ENCODE measurements around the gene XKR8. TPM values are rescaled to one million over a fixed set of nuclear protein-coding genes. Genes with fewer than 3 reads are reported as not detected.

Gene XKR8
- total and polyA plus RNA-seq, 9 of the 15 experiments (the other 6 are each of a cell fraction or from before 2014, with no cell fraction given): 0.45 to 2.8 (median 1.7) TPM

DNA sequence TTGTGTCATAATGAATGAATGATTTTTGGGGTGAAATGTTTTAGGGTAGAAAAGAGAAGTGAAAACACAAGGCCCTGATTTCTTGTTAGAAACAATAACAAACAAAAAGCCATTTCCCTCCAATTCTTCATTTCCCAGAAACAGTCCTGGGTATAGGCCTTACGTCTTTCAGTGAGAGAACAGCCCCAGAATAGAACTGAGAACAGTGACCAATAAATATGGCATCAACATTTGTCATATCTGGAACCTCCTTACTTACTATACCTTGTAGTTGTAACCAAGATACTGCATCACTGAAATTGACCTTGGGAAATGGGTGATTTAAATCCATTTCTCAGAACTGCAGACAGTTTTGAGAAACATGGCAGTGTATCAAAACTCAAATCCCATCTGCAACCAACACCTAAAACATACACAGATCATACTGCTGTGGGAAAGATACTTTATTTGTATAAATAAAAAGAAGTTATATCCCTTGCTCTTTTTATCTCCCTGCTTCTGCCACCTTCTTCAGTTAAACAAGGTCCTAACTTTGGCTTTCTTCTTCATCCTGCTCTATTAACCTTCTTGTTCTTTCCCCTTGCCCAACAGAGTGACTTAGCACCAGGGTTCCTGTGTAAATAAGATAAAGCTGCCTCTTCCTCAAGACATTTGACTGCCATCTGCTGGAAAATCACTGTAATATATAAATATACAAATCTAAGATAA is 19.5 kb downstream of the XKR8 start:
- Histone ChIP-seq H2AFZ (ENCODE audit: low read depth, low read length) (peak overlapping the region; percentile 15), H3K9me1 (ENCODE audit: control insufficient read depth, insufficient read depth, low read length) (no peaks in the 10 kb centered on the region), H3K4me1 (replicated peaks in 1 of 2; ENCODE audit: control insufficient read depth in 2 of 2, insufficient read depth in 2 of 2, low read length in 2 of 2) (peaks cover 5 to 18% of the 10 kb centered on the region in 2 experiments; a peak in 4 of 5 replicates), H3K79me2 (ENCODE audit: control insufficient read depth, insufficient read depth, low read length) (no peaks in the 10 kb centered on the region), H3K27me3 (ENCODE audit: control insufficient read depth in 2 of 2, insufficient read depth in 2 of 2, low read length in 2 of 2) (no peaks in the 10 kb centered on the region), H3K4me3 (no peak overlapping the region), H3K4me2 (ENCODE audit: insufficient read depth, low read length) (peak overlapping the region; percentile 48), H3K27ac (ENCODE audit: extremely low read depth, low read depth, low read length) (peak overlapping the region; percentile 81), H3K36me3 (ENCODE audit: control insufficient read depth, insufficient read depth, low read length) (peaks cover 34% of the 10 kb centered on the region), H3K9ac (ENCODE audit: insufficient read depth in 1 of 2, low read depth in 2 of 2, low read length in 2 of 2) (peak overlapping the region in 1 of 2 experiments; percentile 46; a peak in 2 of 4 replicates), H3K9me3 (replicated peaks; ENCODE audit: control insufficient read depth, insufficient read depth, low read depth, low read length) (no peaks in the 10 kb centered on the region), H4K20me1 (replicated peaks; ENCODE audit: control insufficient read depth, insufficient read depth, low read length) (no peaks in the 10 kb centered on the region)
- 20% methylated on average over 1 of the region's 1 CpG for WGBS (ENCODE audit: insufficient coverage, low coverage, missing lambda C conversion rate)
- peak; percentile 67 to 90 (median 79) for DNase-seq (ENCODE audit: extremely low read depth in 1 of 4, low spot score in 3 of 4)
- CTCF ChIA-PET (ENCODE audit: low intra/inter-chr PET ratio): interaction anchor here (0.6 to 2.7 kb wide), 11 partner anchors 22 to 371 kb away, joined by 3 to 44 read pairs (median 5); no protein-coding TSS in a partner anchor
- no TSS peak for BruUV-seq (replicated peaks)
- in situ Hi-C loops (cut with MboI): no loop called here
- intact Hi-C loops (cut with micrococcal nuclease): loop anchor here (1.0 to 5.0 kb wide), 4 partner anchors 39 to 307 kb away; partner anchors contain the start of gene IFI6
- ATAC-seq: peak; percentile 93
- peak; percentile 88 for FAIRE-seq
- POLR2A ChIA-PET: interaction anchor here (0.7 to 3.0 kb wide), 6 partner anchors 8 to 138 kb away, joined by 3 to 13 read pairs (median 4); no protein-coding TSS in a partner anchor
- TF ChIP-seq L3MBTL2 (IDR thresholded peaks at IDR 0.05): no peak
- no peak for TF ChIP-seq ZNF436 (CRISPR knock-in tag; IDR thresholded peaks at IDR 0.05)
- no peak for TF ChIP-seq ZNF41 (CRISPR knock-in tag; conservative IDR thresholded peaks at IDR 0.05)
- no peak for TF ChIP-seq MTA1 (IDR thresholded peaks at IDR 0.05; ENCODE audit: borderline replicate concordance)
- TF ChIP-seq, protein P1, sequence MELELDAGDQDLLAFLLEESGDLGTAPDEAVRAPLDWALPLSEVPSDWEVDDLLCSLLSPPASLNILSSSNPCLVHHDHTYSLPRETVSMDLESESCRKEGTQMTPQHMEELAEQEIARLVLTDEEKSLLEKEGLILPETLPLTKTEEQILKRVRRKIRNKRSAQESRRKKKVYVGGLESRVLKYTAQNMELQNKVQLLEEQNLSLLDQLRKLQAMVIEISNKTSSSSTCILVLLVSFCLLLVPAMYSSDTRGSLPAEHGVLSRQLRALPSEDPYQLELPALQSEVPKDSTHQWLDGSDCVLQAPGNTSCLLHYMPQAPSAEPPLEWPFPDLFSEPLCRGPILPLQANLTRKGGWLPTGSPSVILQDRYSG (tag; conservative IDR thresholded peaks at IDR 0.05; ENCODE audit: low read depth): 0 out of 2 replicates have a peak, but pooled peaks have one; percentile 42
- TF ChIP-seq, protein P2, sequence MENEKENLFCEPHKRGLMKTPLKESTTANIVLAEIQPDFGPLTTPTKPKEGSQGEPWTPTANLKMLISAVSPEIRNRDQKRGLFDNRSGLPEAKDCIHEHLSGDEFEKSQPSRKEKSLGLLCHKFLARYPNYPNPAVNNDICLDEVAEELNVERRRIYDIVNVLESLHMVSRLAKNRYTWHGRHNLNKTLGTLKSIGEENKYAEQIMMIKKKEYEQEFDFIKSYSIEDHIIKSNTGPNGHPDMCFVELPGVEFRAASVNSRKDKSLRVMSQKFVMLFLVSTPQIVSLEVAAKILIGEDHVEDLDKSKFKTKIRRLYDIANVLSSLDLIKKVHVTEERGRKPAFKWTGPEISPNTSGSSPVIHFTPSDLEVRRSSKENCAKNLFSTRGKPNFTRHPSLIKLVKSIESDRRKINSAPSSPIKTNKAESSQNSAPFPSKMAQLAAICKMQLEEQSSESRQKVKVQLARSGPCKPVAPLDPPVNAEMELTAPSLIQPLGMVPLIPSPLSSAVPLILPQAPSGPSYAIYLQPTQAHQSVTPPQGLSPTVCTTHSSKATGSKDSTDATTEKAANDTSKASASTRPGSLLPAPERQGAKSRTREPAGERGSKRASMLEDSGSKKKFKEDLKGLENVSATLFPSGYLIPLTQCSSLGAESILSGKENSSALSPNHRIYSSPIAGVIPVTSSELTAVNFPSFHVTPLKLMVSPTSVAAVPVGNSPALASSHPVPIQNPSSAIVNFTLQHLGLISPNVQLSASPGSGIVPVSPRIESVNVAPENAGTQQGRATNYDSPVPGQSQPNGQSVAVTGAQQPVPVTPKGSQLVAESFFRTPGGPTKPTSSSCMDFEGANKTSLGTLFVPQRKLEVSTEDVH (IDR thresholded peaks at IDR 0.05; ENCODE audit: low read depth, partially characterized antibody): peak; percentile 62
- 0 out of 2 replicates have a peak, but pooled peaks have one; percentile 47 for TF ChIP-seq SMAD4 (CRISPR knock-in tag; conservative IDR thresholded peaks at IDR 0.05)
- TF ChIP-seq DDX20 (tag; IDR thresholded peaks at IDR 0.05; ENCODE audit: low read depth): no peak
- TF ChIP-seq, protein P3, sequence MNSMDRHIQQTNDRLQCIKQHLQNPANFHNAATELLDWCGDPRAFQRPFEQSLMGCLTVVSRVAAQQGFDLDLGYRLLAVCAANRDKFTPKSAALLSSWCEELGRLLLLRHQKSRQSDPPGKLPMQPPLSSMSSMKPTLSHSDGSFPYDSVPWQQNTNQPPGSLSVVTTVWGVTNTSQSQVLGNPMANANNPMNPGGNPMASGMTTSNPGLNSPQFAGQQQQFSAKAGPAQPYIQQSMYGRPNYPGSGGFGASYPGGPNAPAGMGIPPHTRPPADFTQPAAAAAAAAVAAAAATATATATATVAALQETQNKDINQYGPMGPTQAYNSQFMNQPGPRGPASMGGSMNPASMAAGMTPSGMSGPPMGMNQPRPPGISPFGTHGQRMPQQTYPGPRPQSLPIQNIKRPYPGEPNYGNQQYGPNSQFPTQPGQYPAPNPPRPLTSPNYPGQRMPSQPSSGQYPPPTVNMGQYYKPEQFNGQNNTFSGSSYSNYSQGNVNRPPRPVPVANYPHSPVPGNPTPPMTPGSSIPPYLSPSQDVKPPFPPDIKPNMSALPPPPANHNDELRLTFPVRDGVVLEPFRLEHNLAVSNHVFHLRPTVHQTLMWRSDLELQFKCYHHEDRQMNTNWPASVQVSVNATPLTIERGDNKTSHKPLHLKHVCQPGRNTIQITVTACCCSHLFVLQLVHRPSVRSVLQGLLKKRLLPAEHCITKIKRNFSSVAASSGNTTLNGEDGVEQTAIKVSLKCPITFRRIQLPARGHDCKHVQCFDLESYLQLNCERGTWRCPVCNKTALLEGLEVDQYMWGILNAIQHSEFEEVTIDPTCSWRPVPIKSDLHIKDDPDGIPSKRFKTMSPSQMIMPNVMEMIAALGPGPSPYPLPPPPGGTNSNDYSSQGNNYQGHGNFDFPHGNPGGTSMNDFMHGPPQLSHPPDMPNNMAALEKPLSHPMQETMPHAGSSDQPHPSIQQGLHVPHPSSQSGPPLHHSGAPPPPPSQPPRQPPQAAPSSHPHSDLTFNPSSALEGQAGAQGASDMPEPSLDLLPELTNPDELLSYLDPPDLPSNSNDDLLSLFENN (IDR thresholded peaks at IDR 0.05; ENCODE audit: low read depth in 2 of 2, low read length in 2 of 2): peak in 1 of 2 experiments; percentile 92; a peak in 2 of 4 replicates
- peak; percentile 100 for TF ChIP-seq FOXA3 (CRISPR knock-in tag; conservative IDR thresholded peaks at IDR 0.05 in 1 of 2, IDR thresholded peaks at IDR 0.05 in 1 of 2)
- no peak for TF ChIP-seq NFXL1 (CRISPR knock-in tag; IDR thresholded peaks at IDR 0.05)
- TF ChIP-seq ZFP1 (CRISPR knock-in tag; IDR thresholded peaks at IDR 0.05): no peak
- no peak for TF ChIP-seq ZNF695 (CRISPR knock-in tag; IDR thresholded peaks at IDR 0.05)
- no peak for TF ChIP-seq ZNF696 (CRISPR knock-in tag; conservative IDR thresholded peaks at IDR 0.05)
